ENCODE measurements around the gene RFX6. TPM values are rescaled to one million over a fixed set of nuclear protein-coding genes. Genes with fewer than 3 reads are reported as not detected.
A peak's percentile ranks its signal among the peaks of the same experiment; 100 is the strongest.
"Not testable (repeated sequence)": the region's sequence is repeated elsewhere in the genome, so short reads cannot be mapped to it uniquely, and the experiment has no call there.

The RFX6 gene, protein sequence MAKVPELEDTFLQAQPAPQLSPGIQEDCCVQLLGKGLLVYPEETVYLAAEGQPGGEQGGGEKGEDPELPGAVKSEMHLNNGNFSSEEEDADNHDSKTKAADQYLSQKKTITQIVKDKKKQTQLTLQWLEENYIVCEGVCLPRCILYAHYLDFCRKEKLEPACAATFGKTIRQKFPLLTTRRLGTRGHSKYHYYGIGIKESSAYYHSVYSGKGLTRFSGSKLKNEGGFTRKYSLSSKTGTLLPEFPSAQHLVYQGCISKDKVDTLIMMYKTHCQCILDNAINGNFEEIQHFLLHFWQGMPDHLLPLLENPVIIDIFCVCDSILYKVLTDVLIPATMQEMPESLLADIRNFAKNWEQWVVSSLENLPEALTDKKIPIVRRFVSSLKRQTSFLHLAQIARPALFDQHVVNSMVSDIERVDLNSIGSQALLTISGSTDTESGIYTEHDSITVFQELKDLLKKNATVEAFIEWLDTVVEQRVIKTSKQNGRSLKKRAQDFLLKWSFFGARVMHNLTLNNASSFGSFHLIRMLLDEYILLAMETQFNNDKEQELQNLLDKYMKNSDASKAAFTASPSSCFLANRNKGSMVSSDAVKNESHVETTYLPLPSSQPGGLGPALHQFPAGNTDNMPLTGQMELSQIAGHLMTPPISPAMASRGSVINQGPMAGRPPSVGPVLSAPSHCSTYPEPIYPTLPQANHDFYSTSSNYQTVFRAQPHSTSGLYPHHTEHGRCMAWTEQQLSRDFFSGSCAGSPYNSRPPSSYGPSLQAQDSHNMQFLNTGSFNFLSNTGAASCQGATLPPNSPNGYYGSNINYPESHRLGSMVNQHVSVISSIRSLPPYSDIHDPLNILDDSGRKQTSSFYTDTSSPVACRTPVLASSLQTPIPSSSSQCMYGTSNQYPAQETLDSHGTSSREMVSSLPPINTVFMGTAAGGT
- total RNA-seq (not detected in 2 replicates), polyA plus RNA-seq (not detected in 2 replicates)

DNA sequence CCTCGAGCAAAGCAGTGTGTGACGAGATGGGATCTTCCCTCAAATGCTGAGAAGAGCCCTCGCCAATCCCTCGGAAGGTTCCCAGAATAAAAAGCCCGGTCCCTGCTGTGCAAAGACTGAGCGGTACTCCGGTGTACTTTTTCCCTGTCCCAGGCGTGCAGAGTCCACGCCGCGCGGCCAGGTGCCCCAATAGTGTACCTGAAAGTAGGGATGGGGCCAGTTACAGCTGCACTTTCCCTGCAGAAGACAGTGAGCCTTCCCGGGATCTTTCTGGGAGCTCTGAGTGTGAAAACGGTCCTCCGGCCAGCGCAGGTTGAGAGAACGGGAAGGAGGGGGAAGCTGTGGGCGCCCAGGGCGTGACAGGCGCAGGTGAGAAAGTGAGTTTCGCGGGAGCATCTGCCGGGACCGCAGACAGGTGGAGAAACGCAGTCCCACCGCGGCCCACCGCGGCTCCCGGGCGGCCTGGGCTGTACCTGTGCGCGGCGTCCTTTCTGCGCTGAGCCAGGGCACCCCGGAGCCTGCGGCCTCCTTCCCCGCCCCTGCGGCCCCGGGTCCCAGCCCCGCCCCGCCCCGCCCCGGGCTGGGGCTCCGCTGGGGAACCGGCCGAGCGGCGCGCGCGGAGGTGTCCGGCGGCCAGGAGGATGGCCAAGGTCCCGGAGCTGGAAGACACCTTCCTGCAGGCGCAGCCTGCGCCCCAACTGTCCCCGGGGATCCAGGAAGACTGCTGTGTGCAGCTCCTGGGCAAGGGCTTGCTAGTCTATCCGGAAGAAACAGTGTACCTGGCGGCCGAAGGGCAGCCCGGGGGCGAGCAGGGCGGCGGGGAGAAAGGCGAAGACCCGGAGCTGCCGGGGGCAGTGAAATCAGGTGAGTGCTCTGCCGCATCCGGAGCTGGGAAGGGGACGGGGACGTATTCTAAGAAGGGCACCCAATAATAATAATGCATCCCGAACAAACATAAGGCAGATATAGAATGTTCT, at the start of gene RFX6:
RFX6 (plus strand) TSS at position 608 of the 977 bp plus-strand sequence; CDS start at position 642, 34 bp downstream.
- peak in 1 of 2 donors; percentile 37 for DNase-seq (ENCODE audit: low read depth in 1 of 2, low spot score in 1 of 2)
- H3K27ac ChIP-seq, result no peak within 1 kb of the TSS
- TF ChIP-seq, protein P1, sequence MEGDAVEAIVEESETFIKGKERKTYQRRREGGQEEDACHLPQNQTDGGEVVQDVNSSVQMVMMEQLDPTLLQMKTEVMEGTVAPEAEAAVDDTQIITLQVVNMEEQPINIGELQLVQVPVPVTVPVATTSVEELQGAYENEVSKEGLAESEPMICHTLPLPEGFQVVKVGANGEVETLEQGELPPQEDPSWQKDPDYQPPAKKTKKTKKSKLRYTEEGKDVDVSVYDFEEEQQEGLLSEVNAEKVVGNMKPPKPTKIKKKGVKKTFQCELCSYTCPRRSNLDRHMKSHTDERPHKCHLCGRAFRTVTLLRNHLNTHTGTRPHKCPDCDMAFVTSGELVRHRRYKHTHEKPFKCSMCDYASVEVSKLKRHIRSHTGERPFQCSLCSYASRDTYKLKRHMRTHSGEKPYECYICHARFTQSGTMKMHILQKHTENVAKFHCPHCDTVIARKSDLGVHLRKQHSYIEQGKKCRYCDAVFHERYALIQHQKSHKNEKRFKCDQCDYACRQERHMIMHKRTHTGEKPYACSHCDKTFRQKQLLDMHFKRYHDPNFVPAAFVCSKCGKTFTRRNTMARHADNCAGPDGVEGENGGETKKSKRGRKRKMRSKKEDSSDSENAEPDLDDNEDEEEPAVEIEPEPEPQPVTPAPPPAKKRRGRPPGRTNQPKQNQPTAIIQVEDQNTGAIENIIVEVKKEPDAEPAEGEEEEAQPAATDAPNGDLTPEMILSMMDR (IDR thresholded peaks at IDR 0.05; ENCODE audit: low read depth, low read length), result no peak
- H3K27me3 ChIP-seq, result peaks cover 85% of the 10 kb centered on the region
- no peaks in the 10 kb centered on the region for H3K36me3 ChIP-seq
- H3K4me3 ChIP-seq, result peak within 1 kb of the TSS; percentile 36
- no peaks in the 10 kb centered on the region for H3K9me3 ChIP-seq (ENCODE audit: low read depth)
- no peaks in the 10 kb centered on the region for H3K4me1 ChIP-seq (ENCODE audit: low read depth)

DNA sequence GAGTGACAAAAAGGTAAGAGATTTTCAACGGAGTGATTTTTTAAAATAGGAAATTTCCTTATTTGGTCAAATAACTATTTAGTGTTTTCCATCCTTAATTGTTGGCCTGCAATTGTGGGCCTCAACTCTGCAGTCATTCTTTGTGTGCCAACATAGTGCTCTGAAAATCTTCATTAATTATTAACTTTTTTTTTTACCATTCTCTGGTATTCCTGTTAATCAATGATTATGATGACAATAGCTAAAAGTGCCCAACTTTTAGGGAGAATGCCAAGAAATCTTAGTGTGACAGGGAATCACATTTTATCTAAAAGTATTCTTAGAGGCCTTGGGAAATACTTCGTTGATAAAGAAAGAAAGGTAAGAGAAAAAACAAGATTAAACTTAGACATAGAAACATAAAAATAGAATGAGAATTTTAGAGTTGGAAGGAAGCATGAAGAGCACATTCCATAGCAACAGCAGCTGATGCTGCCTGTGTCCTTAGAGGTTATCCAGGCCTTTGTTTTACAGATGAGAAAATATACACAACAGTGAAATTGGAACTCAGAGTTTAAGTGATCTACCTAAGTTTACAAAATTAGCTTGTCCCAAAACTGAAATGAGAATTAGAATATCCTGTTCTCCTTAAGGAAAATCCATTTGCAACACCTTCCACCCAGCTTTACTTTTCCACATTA, 49.3 kb upstream of the RFX6 start:
- Histone ChIP-seq H3K27me3 (no peaks in the 10 kb centered on the region), H3K27ac (no peak overlapping the region), H3K9me3 (ENCODE audit: low read depth) (no peaks in the 10 kb centered on the region), H3K4me3 (no peak overlapping the region), H3K4me1 (ENCODE audit: low read depth) (no peaks in the 10 kb centered on the region), H3K36me3 (no peaks in the 10 kb centered on the region)
- TF ChIP-seq, protein P1 (IDR thresholded peaks at IDR 0.05; ENCODE audit: low read depth, low read length), result no peak
- no peak for DNase-seq (ENCODE audit: low read depth in 1 of 2, low spot score in 1 of 2)

DNA sequence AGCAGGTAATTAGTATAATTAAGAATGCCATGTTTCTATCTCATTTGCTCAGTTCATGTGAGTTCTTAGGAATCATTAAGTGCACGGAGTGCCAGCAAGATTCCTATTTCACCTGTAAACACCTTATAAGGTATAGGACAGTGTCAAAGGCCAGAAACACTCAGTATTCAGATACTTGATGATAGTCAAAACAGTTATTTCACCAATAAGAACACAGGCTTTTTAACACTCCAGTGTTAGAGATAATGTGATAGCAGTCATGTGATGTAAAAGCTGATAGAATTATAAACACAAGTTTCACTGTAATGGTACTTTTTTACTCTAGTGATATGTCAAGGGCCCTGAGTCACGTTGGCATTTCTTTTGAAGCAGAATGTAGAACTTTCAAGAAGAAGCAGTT, 48.1 kb upstream of the RFX6 start, which contains the start of gene GPRC6A:
GPRC6A (minus strand) TSS at position 101 of the 400 bp plus-strand sequence; CDS start at position 31, 70 bp downstream.
- Histone ChIP-seq H3K4me3 (no peak within 1 kb of the TSS), H3K4me1 (ENCODE audit: low read depth) (no peaks in the 10 kb centered on the region), H3K27ac (no peak within 1 kb of the TSS), H3K27me3 (no peaks in the 10 kb centered on the region), H3K9me3 (ENCODE audit: low read depth) (no peaks in the 10 kb centered on the region), H3K36me3 (no peaks in the 10 kb centered on the region)
- no peak for DNase-seq (ENCODE audit: low read depth in 1 of 2, low spot score in 1 of 2)
- TF ChIP-seq, protein P1 (IDR thresholded peaks at IDR 0.05; ENCODE audit: low read depth, low read length), result no peak

DNA sequence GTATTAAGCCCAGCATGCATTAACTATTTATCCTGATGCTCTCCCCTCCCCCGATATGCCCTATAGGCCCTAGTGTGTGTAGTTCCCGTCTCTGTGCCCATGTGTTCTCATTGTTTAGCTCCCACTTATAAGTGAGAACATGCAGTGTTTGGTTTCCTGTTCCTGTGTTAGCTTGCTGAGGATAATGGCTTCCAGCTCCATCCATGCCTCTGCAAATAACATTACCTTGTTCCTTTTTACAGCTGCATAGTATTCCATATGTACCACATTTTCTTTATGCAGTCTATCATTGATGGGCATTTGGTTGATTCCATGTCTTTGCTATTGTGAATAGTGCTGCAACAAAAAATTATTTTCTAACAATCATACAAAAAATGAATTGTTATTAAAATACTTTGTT, 42.5 kb upstream of the RFX6 start:
- H3K27ac ChIP-seq; H3K4me1 ChIP-seq (ENCODE audit: low read depth); H3K9me3 ChIP-seq (ENCODE audit: low read depth); H3K27me3 ChIP-seq; H3K4me3 ChIP-seq; H3K36me3 ChIP-seq; DNase-seq (ENCODE audit: low read depth in 1 of 2, low spot score in 1 of 2): not testable (repeated sequence)

DNA sequence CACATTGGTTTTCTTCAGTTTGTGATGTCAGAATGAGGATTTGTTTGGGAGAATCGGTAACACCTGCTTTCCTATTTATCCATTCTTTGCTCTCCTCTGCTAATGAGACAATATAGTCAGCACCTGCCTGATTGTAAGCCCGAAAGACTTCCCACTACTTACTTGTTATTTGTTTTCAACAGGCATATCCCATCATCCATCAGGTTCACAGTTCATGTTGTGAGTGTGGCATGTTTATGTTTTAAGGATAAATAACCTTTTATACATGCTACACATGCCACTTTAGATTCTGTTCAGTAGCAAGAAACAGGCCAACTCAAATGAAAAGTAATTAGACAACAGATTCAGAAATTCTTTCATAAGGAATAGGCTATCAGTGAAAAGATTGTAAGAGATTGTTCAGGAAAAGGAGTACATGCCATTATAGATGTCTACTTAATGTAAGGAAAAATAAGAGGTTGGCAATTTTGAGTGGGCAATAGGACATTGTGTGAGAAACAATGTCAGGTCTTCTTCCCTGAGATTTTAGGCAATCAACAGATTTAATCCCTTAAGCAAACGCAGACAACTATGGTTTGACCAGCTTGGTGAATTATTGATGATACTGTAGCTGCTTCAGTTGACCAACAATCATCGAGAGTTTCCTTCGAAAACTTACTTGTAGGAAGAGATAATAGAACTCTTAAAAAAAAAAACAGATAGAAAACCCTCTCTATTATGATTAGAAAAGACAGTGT, 40.3 kb upstream of the RFX6 start:
- Histone ChIP-seq H3K27me3 (no peaks in the 10 kb centered on the region), H3K4me3 (no peak overlapping the region), H3K9me3 (ENCODE audit: low read depth) (no peaks in the 10 kb centered on the region), H3K27ac (no peak overlapping the region), H3K36me3 (no peaks in the 10 kb centered on the region), H3K4me1 (ENCODE audit: low read depth) (no peaks in the 10 kb centered on the region)
- TF ChIP-seq, protein P1 (IDR thresholded peaks at IDR 0.05; ENCODE audit: low read depth, low read length), result no peak
- no peak for DNase-seq (ENCODE audit: low read depth in 1 of 2, low spot score in 1 of 2)

Data from cardiac muscle cell (in vitro differentiated cells and primary cell).